NOMO-1 (cell line): ENCODE data around the gene NUP98.
A peak's percentile ranks its signal among the peaks of the same experiment; 100 is the strongest.
"Not testable (repeated sequence)": the region's sequence is repeated elsewhere in the genome, so short reads cannot be mapped to it uniquely, and the experiment has no call there.

Source experiments
- DNase-seq, 2 experiments: peaks; one replicate each; lab custom pipeline; 2025; ENCODE audit not compliant: unreplicated experiment in 2 of 2; lab: John Stamatoyannopoulos, UW

NUP98 gene

GRCh38 chr11:3802011-3802790 is 4.8 kb upstream of the NUP98 start:
- DNase-seq = no peak

- DNase-seq = no peak
These were observed 2.5 kb upstream of the NUP98 start for GRCh38 chr11:3799873-3800272.

- DNase-seq = no peak
These were observed 1.8 kb upstream of the NUP98 start for GRCh38 chr11:3799143-3799542.

GRCh38 chr11:3796801-3797328 is 489 bp downstream of the NUP98 start:
- no peak for DNase-seq

- peak in 1 of 2 experiments; percentile 7 for DNase-seq
These were observed 1.0 kb downstream of the NUP98 start for GRCh38 chr11:3796346-3796745.

GRCh38 chr11:3796002-3796311 is 1.4 kb downstream of the NUP98 start:
- DNase-seq = no peak

- no peak for DNase-seq
These were observed 2.0 kb downstream of the NUP98 start for GRCh38 chr11:3795131-3796001.

GRCh38 chr11:3794387-3794786 is 3.0 kb downstream of the NUP98 start:
- not testable (repeated sequence) for DNase-seq

- DNase-seq = no peak
These were observed 10.4 kb downstream of the NUP98 start for GRCh38 chr11:3786781-3787428.

- DNase-seq = no peak
These were observed 13.7 kb downstream of the NUP98 start for GRCh38 chr11:3783611-3784010.

- DNase-seq = no peak
These were observed 14.4 kb downstream of the NUP98 start for GRCh38 chr11:3782963-3783362.

- peak; percentile 23 to 76 for DNase-seq
These were observed 15.9 kb downstream of the NUP98 start for GRCh38 chr11:3781423-3781822.

- no peak for DNase-seq
These were observed 21.5 kb downstream of the NUP98 start for GRCh38 chr11:3775736-3776406.

GRCh38 chr11:3773180-3773579 is 24.2 kb downstream of the NUP98 start:
- DNase-seq = no peak

- no peak for DNase-seq
These were observed 29.8 kb downstream of the NUP98 start for GRCh38 chr11:3767536-3767935.

- DNase-seq = not testable (repeated sequence)
These were observed 30.5 kb downstream of the NUP98 start for GRCh38 chr11:3766836-3767235.

- no peak for DNase-seq
These were observed 33.1 kb downstream of the NUP98 start for GRCh38 chr11:3764266-3764665.

GRCh38 chr11:3755151-3755550 is 42.2 kb downstream of the NUP98 start:
- no peak for DNase-seq

GRCh38 chr11:3753110-3753509 is 44.2 kb downstream of the NUP98 start:
- DNase-seq = no peak

- peak in 1 of 2 experiments; percentile 24 for DNase-seq
These were observed 49.6 kb downstream of the NUP98 start for GRCh38 chr11:3747704-3748103.

- no peak for DNase-seq
These were observed 52.2 kb downstream of the NUP98 start for GRCh38 chr11:3745161-3745560.
